Mucosa of stomach (tissue), 1 donor: ENCODE data around the gene PTGDR.

Experiments
- H3K27me3 ChIP-seq: one replicate; pipeline ENCODE4 v1.7.0; 2013; ENCODE audit warnings: mild to moderate bottlenecking, low read length; ENCODE audit not compliant: control insufficient read depth, insufficient read depth
- H3K36me3 ChIP-seq: one replicate; pipeline ENCODE4 v1.7.0; 2013; ENCODE audit warnings: low read length; ENCODE audit not compliant: control insufficient read depth, insufficient read depth
- H3K4me1 ChIP-seq: one replicate; pipeline ENCODE4 v1.7.0; 2013; ENCODE audit warnings: mild to moderate bottlenecking, low read length; ENCODE audit not compliant: control insufficient read depth, insufficient read depth
- H3K4me3 ChIP-seq: one replicate; pipeline ENCODE4 v1.7.0; 2013; ENCODE audit warnings: low read length
- H3K9ac ChIP-seq: one replicate; pipeline ENCODE4 v1.7.0; 2013; ENCODE audit warnings: mild to moderate bottlenecking, low read length, moderate library complexity
- H3K9me3 ChIP-seq: one replicate; pipeline ENCODE4 v1.7.0; 2013; ENCODE audit warnings: mild to moderate bottlenecking, low read length, moderate library complexity; ENCODE audit not compliant: control insufficient read depth
- donor health status: Pancreatic carcinoma.

PTGDR gene

DNA sequence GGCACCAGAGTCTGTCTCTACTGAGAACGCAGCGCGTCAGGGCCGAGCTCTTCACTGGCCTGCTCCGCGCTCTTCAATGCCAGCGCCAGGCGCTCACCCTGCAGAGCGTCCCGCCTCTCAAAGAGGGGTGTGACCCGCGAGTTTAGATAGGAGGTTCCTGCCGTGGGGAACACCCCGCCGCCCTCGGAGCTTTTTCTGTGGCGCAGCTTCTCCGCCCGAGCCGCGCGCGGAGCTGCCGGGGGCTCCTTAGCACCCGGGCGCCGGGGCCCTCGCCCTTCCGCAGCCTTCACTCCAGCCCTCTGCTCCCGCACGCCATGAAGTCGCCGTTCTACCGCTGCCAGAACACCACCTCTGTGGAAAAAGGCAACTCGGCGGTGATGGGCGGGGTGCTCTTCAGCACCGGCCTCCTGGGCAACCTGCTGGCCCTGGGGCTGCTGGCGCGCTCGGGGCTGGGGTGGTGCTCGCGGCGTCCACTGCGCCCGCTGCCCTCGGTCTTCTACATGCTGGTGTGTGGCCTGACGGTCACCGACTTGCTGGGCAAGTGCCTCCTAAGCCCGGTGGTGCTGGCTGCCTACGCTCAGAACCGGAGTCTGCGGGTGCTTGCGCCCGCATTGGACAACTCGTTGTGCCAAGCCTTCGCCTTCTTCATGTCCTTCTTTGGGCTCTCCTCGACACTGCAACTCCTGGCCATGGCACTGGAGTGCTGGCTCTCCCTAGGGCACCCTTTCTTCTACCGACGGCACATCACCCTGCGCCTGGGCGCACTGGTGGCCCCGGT, at the start of gene PTGDR:
Gene PTGDR, plus strand, starts transcription at position 198 of the 778 bp plus-strand sequence. Its CDS starts 117 bp downstream, at position 315.
- H3K9me3 ChIP-seq: no peaks in the 10 kb centered on the region
- no peak within 1 kb of the TSS for H3K4me3 ChIP-seq
- no peaks in the 10 kb centered on the region for H3K36me3 ChIP-seq

GRCh38 chr14:52219488-52220084, 47.9 kb upstream of the PTGDR start:
- H3K4me1 ChIP-seq: no peaks in the 10 kb centered on the region

More for the DNA sequence above, at the start of gene PTGDR:
- H3K27me3 ChIP-seq: peaks cover 51% of the 10 kb centered on the region
- no peak within 1 kb of the TSS for H3K9ac ChIP-seq
- H3K4me1 ChIP-seq: peaks cover 5% of the 10 kb centered on the region

DNA sequence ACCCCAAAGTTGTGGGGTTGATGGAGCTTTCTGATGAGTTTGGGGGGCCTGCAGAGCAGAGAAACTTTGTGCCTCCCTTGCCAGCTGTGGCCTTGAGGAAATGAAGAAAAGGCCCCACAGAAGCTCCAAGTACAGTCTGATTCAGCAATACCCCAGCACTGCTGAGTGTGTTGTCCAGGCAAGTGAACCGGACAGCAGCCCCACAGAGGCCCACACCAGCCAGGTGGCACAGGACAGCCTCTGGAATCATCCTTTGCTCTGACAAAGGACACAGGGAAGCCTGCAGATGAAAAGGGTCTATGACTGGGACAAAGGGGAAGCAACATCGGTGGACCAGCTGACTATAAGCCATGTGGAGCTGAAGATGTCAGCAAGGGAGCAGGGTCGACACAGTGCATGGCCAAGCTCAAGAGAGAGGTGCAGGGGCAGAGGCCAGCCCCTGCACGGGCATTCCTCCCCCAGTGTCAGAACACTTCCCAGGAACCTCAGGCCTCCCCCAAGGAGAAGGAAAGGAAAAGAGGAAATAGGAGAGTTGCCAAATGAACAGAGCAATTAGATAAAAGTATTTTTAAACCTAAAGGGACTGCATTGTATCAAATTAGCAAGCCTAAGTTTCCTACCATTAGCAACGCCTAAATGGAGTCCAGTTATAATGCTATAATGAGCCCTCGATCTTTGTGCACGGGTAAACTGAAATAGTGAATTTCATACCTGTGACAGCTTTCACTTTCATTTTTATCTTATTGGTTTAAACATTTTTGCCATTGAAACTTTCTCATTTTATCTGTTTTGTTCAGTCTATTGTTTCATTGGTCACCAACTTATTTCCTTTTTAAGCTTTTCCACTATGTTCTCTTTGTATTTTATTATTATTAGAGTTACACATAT, 46.3 kb upstream of the PTGDR start:
- no peaks in the 10 kb centered on the region for H3K9me3 ChIP-seq
- no peak overlapping the region for H3K9ac ChIP-seq
- no peak overlapping the region for H3K4me3 ChIP-seq
- no peaks in the 10 kb centered on the region for H3K4me1 ChIP-seq
- no peaks in the 10 kb centered on the region for H3K27me3 ChIP-seq
- no peaks in the 10 kb centered on the region for H3K36me3 ChIP-seq

More at GRCh38 chr14:52219488-52220084, 47.9 kb upstream of the PTGDR start:
- H3K9ac ChIP-seq: no peak overlapping the region
- no peak overlapping the region for H3K4me3 ChIP-seq
- no peaks in the 10 kb centered on the region for H3K27me3 ChIP-seq
- no peaks in the 10 kb centered on the region for H3K36me3 ChIP-seq
- H3K9me3 ChIP-seq: no peaks in the 10 kb centered on the region

GRCh38 chr14:52222901-52223300, 44.6 kb upstream of the PTGDR start:
- Histone ChIP-seq H3K27me3 (no peaks in the 10 kb centered on the region), H3K36me3 (no peaks in the 10 kb centered on the region), H3K9me3 (no peaks in the 10 kb centered on the region), H3K4me3 (no peak overlapping the region), H3K4me1 (no peaks in the 10 kb centered on the region), H3K9ac (no peak overlapping the region)

GRCh38 chr14:52227619-52228222, 39.8 kb upstream of the PTGDR start:
- H3K4me3 ChIP-seq: no peak overlapping the region
- H3K4me1 ChIP-seq: no peaks in the 10 kb centered on the region
- H3K36me3 ChIP-seq: no peaks in the 10 kb centered on the region
- H3K9me3 ChIP-seq: no peaks in the 10 kb centered on the region
- H3K27me3 ChIP-seq: no peaks in the 10 kb centered on the region
- H3K9ac ChIP-seq: no peak overlapping the region

GRCh38 chr14:52233693-52234092, 33.8 kb upstream of the PTGDR start:
- Histone ChIP-seq H3K36me3 (no peaks in the 10 kb centered on the region), H3K4me1 (no peaks in the 10 kb centered on the region), H3K27me3 (no peaks in the 10 kb centered on the region), H3K9ac (no peak overlapping the region), H3K9me3 (no peaks in the 10 kb centered on the region), H3K4me3 (no peak overlapping the region)

DNA sequence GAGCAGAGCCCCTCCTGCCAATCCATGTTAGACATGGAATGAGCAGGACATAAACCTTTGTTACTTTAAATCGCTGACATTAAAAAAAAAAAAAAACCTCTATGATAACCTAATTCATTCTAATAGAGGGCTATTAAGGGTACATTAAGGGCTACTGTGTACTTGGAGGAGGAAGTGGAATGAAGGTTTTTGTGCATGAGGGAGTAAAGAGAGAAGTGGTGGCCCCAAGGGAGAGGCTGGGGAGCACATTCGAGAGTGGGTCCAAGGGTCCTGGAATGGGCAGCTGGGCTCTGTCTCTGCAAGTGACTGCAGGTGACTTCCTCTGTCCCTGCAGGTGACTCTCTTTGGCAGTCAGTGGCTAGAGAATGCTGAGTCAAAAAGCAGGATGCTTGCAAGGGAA, 32.1 kb upstream of the PTGDR start:
- H3K36me3 ChIP-seq: no peaks in the 10 kb centered on the region
- no peaks in the 10 kb centered on the region for H3K9me3 ChIP-seq
- H3K4me1 ChIP-seq: no peaks in the 10 kb centered on the region
- no peaks in the 10 kb centered on the region for H3K27me3 ChIP-seq
- H3K9ac ChIP-seq: no peak overlapping the region
- no peak overlapping the region for H3K4me3 ChIP-seq

GRCh38 chr14:52235866-52236510, 31.5 kb upstream of the PTGDR start:
- no peaks in the 10 kb centered on the region for H3K27me3 ChIP-seq
- no peaks in the 10 kb centered on the region for H3K36me3 ChIP-seq
- H3K9me3 ChIP-seq: no peaks in the 10 kb centered on the region
- H3K9ac ChIP-seq: no peak overlapping the region
- H3K4me3 ChIP-seq: no peak overlapping the region
- no peaks in the 10 kb centered on the region for H3K4me1 ChIP-seq

- H3K9me3 ChIP-seq: no peaks in the 10 kb centered on the region
- no peaks in the 10 kb centered on the region for H3K27me3 ChIP-seq
- H3K4me1 ChIP-seq: no peaks in the 10 kb centered on the region
- no peak overlapping the region for H3K9ac ChIP-seq
- no peaks in the 10 kb centered on the region for H3K36me3 ChIP-seq
- H3K4me3 ChIP-seq: no peak overlapping the region
These were observed 28.8 kb upstream of the PTGDR start for GRCh38 chr14:52238682-52239081.

- H3K9ac ChIP-seq: no peak overlapping the region
- H3K4me3 ChIP-seq: no peak overlapping the region
- H3K9me3 ChIP-seq: no peaks in the 10 kb centered on the region
- H3K27me3 ChIP-seq: no peaks in the 10 kb centered on the region
- no peaks in the 10 kb centered on the region for H3K4me1 ChIP-seq
- H3K36me3 ChIP-seq: no peaks in the 10 kb centered on the region
These were observed 26.9 kb upstream of the PTGDR start for GRCh38 chr14:52240623-52241022.

DNA sequence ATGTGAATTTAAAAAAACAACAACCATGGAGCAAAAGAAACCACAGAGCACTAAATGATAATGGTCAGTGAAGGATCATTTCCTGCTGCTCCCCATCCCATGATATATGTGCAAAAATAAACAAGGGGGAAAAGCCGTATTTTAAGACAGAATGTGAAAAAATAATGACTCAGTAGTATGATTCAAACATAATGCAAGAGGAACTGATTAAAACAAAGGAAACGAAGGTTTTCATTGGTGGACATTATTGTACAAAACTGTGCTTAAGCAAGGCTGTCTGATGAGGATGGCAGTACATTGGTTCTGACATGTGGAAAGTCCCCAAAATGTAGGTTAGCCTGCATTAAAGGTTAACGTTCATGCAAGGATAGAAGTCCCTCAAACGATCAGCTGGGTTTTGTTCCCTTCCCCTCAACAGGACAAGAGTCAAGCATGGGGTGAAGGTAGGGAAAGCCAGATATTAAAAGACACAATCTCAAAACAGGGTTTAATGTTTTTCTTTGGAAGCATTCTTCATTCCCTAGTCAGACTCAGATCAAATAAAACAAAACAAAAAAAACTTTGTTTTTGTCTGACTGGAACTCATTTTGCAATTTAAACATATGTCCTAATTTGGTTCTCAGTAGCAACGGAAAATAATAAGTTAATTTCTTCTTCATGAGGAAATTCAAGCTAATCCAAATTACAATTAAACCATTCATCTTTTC, 26.3 kb upstream of the PTGDR start:
- no peaks in the 10 kb centered on the region for H3K27me3 ChIP-seq
- no peak overlapping the region for H3K4me3 ChIP-seq
- H3K9ac ChIP-seq: no peak overlapping the region
- no peaks in the 10 kb centered on the region for H3K9me3 ChIP-seq
- H3K4me1 ChIP-seq: no peaks in the 10 kb centered on the region
- H3K36me3 ChIP-seq: no peaks in the 10 kb centered on the region
